ENCODE results near the gene EEF1AKMT3.

DNA sequence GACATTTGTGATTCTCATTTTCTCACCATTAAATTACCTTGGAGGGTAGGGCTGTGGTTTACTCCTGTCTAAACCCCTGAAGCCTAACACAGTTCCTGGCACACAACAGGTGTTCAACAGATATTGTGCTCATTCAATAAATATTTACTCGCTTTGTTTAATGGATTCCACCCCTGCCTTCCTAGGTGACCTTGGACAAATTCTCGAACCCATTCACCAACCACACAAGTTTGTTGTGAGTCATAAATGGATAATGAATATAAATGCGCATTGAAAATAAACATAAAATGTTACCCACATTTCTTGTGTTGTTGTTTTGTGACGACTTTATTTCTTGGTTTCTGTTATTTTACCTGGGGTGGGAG is 9.8 kb downstream of the EEF1AKMT3 start:
- TF ChIP-seq EZH2phosphoT487 (IDR thresholded peaks at IDR 0.05; ENCODE audit: insufficient read depth, low read depth) = no peak
- TF ChIP-seq EZH2 (IDR thresholded peaks at IDR 0.05; ENCODE audit: insufficient read depth, poor library complexity, severe bottlenecking) = no peak
